MM.1S (cell line): ENCODE measurements around the gene ZNF554.

Experiments used
- DNase-seq: peaks from one replicate; pipeline ENCODE4 v3.0.0-alpha.2; 2015
- H2AFZ ChIP-seq: fragments of 300-600 bp; sonication (generic); 2 replicates; pipeline ENCODE4 v1.6.0; 2016; ENCODE audit warnings: antibody characterized with exemption, low read length
- H3F3A ChIP-seq: fragments of 300-600 bp; sonication (generic); 2 replicates; pipeline ENCODE4 v1.6.1; 2016; ENCODE audit warnings: mild to moderate bottlenecking, antibody characterized with exemption, low read length, moderate library complexity, mixed read lengths; ENCODE audit not compliant: insufficient read depth
- H3K27ac ChIP-seq: fragments of 300-600 bp; sonication (generic); 2 replicates; pipeline ENCODE4 v1.5.1; 2016; ENCODE audit warnings: mild to moderate bottlenecking, low read length
- H3K27me3 ChIP-seq: fragments of 300-600 bp; sonication (generic); replicated peaks from 2 replicates; pipeline ENCODE4 v1.6.0; 2016; ENCODE audit warnings: low read length; ENCODE audit not compliant: insufficient read depth
- H3K36me3 ChIP-seq: fragments of 300-600 bp; sonication (generic); replicated peaks from 2 replicates; pipeline ENCODE4 v1.6.1; 2016; ENCODE audit warnings: mild to moderate bottlenecking, low read length, mixed read lengths; ENCODE audit not compliant: insufficient read depth
- H3K4me1 ChIP-seq: fragments of 300-600 bp; sonication (generic); 2 replicates; pipeline ENCODE4 v1.6.1; 2016; ENCODE audit warnings: low read length, mixed read lengths
- H3K4me2 ChIP-seq: fragments of 300-600 bp; sonication (generic); 2 replicates; pipeline ENCODE4 v1.6.0; 2016; ENCODE audit warnings: low read depth, low read length
- H3K4me3 ChIP-seq: fragments of 300-600 bp; sonication (generic); 2 replicates; pipeline ENCODE4 v1.5.1; 2016; ENCODE audit warnings: low read length, mixed read lengths
- H3K79me2 ChIP-seq: fragments of 300-600 bp; sonication (generic); 2 replicates; pipeline ENCODE4 v1.6.1; 2016; ENCODE audit warnings: mixed run types, low read length, mixed read lengths
- H3K9ac ChIP-seq: fragments of 300-600 bp; sonication (generic); 2 replicates; pipeline ENCODE4 v1.6.1; 2016; ENCODE audit warnings: low read length, mixed read lengths
- H3K9me2 ChIP-seq: fragments of 300-600 bp; sonication (generic); replicated peaks from 2 replicates; pipeline ENCODE4 v1.6.1; 2016; ENCODE audit warnings: mild to moderate bottlenecking, low read length, mixed read lengths; ENCODE audit not compliant: insufficient read depth
- H3K9me3 ChIP-seq: fragments of 300-600 bp; sonication (generic); replicated peaks from 2 replicates; pipeline ENCODE4 v1.6.1; 2016; ENCODE audit warnings: mild to moderate bottlenecking, low read length, mixed read lengths; ENCODE audit not compliant: insufficient read depth
- H4K20me1 ChIP-seq: fragments of 300-600 bp; sonication (generic); 2 replicates; pipeline ENCODE4 v1.6.1; 2016; ENCODE audit warnings: mild to moderate bottlenecking, low read length, moderate library complexity, mixed read lengths; ENCODE audit not compliant: insufficient read depth
- EZH2 ChIP-seq: fragments of 300-600 bp; sonication (generic); optimal IDR thresholded peaks from 2 replicates; pipeline ENCODE3; 2017; ENCODE audit warnings: low read depth, mild to moderate bottlenecking, antibody characterized with exemption, low read length, mixed read lengths
- EZH2phosphoT487 ChIP-seq: fragments of 300-600 bp; sonication (generic); IDR thresholded peaks from 2 replicates; pipeline ENCODE4 v1.6.1; 2018; ENCODE audit warnings: antibody characterized with exemption, low read length
- TF ChIP-seq, protein P1 (sequence below): fragments of 300-600 bp; sonication (generic); IDR thresholded peaks from 2 replicates; pipeline ENCODE4 v1.5.1; 2016; ENCODE audit warnings: antibody characterized with exemption, low read length, mixed read lengths

ZNF554 gene

GRCh38 chr19:2798733-2799132, 20.9 kb upstream of the ZNF554 start:
- H3K79me2 ChIP-seq: peaks cover 18% of the 10 kb centered on the region
- no peak overlapping the region for H3K4me2 ChIP-seq
- H3K9ac ChIP-seq: no peak overlapping the region
- H3K27ac ChIP-seq: no peak overlapping the region
- no peaks in the 10 kb centered on the region for H4K20me1 ChIP-seq
- no peaks in the 10 kb centered on the region for H3K4me1 ChIP-seq
- no peak for DNase-seq
- peaks cover 13% of the 10 kb centered on the region for H3K36me3 ChIP-seq
- H3K9me2 ChIP-seq: no peaks in the 10 kb centered on the region
- no peaks in the 10 kb centered on the region for H3K9me3 ChIP-seq
- H3F3A ChIP-seq: no peaks in the 10 kb centered on the region
- H3K4me3 ChIP-seq: no peak overlapping the region
- no peak overlapping the region for H2AFZ ChIP-seq
- no peaks in the 10 kb centered on the region for H3K27me3 ChIP-seq
- TF ChIP-seq EZH2phosphoT487: no peak
- no peak for TF ChIP-seq EZH2
- TF ChIP-seq, protein P1, sequence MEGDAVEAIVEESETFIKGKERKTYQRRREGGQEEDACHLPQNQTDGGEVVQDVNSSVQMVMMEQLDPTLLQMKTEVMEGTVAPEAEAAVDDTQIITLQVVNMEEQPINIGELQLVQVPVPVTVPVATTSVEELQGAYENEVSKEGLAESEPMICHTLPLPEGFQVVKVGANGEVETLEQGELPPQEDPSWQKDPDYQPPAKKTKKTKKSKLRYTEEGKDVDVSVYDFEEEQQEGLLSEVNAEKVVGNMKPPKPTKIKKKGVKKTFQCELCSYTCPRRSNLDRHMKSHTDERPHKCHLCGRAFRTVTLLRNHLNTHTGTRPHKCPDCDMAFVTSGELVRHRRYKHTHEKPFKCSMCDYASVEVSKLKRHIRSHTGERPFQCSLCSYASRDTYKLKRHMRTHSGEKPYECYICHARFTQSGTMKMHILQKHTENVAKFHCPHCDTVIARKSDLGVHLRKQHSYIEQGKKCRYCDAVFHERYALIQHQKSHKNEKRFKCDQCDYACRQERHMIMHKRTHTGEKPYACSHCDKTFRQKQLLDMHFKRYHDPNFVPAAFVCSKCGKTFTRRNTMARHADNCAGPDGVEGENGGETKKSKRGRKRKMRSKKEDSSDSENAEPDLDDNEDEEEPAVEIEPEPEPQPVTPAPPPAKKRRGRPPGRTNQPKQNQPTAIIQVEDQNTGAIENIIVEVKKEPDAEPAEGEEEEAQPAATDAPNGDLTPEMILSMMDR: no peak

GRCh38 chr19:2799273-2800020, 20.2 kb upstream of the ZNF554 start:
- Histone ChIP-seq H3K4me3 (no peak overlapping the region), H3K36me3 (peaks cover 13% of the 10 kb centered on the region)
- TF ChIP-seq, protein P1: no peak

DNA sequence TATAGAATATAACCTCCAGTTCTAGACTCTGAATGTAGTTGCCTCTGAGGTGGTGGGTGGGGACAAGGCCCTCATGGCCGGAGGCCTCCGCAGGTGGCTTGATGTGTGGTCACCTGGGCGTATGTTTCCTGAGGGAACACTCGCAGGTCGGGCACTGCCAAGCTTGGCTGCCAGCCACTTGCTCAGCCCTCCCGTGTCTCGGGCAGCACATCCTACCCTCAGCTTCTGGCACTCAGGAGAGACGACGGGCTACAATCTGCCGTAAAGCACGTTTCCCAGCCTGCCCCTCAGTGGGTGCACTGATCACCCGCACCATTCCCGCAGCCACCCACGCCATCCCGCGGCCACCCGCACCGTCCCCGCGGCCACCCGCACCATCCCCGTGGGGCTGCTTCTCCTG, 19.2 kb upstream of the ZNF554 start:
- TF ChIP-seq EZH2 (no peak), EZH2phosphoT487 (no peak)
- TF ChIP-seq, protein P1: no peak
- no peak overlapping the region for H3K4me2 ChIP-seq
- no peaks in the 10 kb centered on the region for H3K9me3 ChIP-seq
- H3K27me3 ChIP-seq: no peaks in the 10 kb centered on the region
- H3K27ac ChIP-seq: no peak overlapping the region
- H3K79me2 ChIP-seq: peaks cover 15% of the 10 kb centered on the region
- H3K9me2 ChIP-seq: no peaks in the 10 kb centered on the region
- peaks cover 18% of the 10 kb centered on the region for H3K36me3 ChIP-seq
- no peaks in the 10 kb centered on the region for H3K4me1 ChIP-seq
- no peaks in the 10 kb centered on the region for H4K20me1 ChIP-seq
- no peak overlapping the region for H3K4me3 ChIP-seq
- H3K9ac ChIP-seq: no peak overlapping the region
- DNase-seq: no peak
- no peak overlapping the region for H2AFZ ChIP-seq
- no peaks in the 10 kb centered on the region for H3F3A ChIP-seq

More at GRCh38 chr19:2799273-2800020, 20.2 kb upstream of the ZNF554 start:
- Histone ChIP-seq H3K27ac (no peak overlapping the region), H3K9me2 (no peaks in the 10 kb centered on the region), H3F3A (no peaks in the 10 kb centered on the region), H3K4me1 (no peaks in the 10 kb centered on the region), H2AFZ (no peak overlapping the region), H3K9me3 (no peaks in the 10 kb centered on the region), H4K20me1 (no peaks in the 10 kb centered on the region), H3K27me3 (no peaks in the 10 kb centered on the region), H3K4me2 (no peak overlapping the region), H3K9ac (no peak overlapping the region), H3K79me2 (peaks cover 18% of the 10 kb centered on the region)
- DNase-seq: no peak
